HepG2 (cell line): ENCODE measurements around the gene NPHP1. TPM values are rescaled to one million over a fixed set of nuclear protein-coding genes. Genes with fewer than 3 reads are reported as not detected.

Source experiments
- ATAC-seq: fragments of 200-7000 bp; cut with Tn5 transposase; 3 replicates; pipeline ENCODE4 v1.9.1; 2020; ENCODE audit warnings: mild to moderate bottlenecking, moderate library complexity
- BruUV-seq: library from RNA; stranded (reverse); fragments of 400-500 nt; replicated peaks from 2 replicates; lab custom pipeline; 2021; lab: Mats Ljungman, UMichigan
- CTCF ChIA-PET: fragments of 300-600 bp; formaldehyde crosslinking; extraction: SDS; loops from one replicate; lab custom pipeline; 2021; ENCODE audit warnings: low total read pairs, inconsistent platforms, low intra/inter-chr PET ratio; lab: Yijun Ruan, JAX
- POLR2A ChIA-PET: fragments of 350-600 bp; sonication (Branson Sonifier 250); formaldehyde crosslinking; loops from one replicate; lab custom pipeline; 2020; ENCODE audit warnings: antibody characterized with exemption, inconsistent platforms; lab: Yijun Ruan, JAX
- DNase-seq: peaks from one replicate; pipeline ENCODE4 v3.0.0-alpha.2; 2015; ENCODE audit warnings: low spot score
- FAIRE-seq: peaks from 3 replicates; lab custom pipeline; 2011; peaks lifted over from hg19 to GRCh38; lab: Jason Lieb, UNC
- H2AFZ ChIP-seq: one replicate; pipeline ENCODE4 v1.6.1; 2011; ENCODE audit warnings: low read length, inconsistent platforms
- H3K27ac ChIP-seq: fragments of 300-600 bp; 3 replicates; pipeline ENCODE4 v1.8.0; 2011; ENCODE audit warnings: mixed run types, mild to moderate bottlenecking, mixed read lengths, low read length, inconsistent platforms; ENCODE audit not compliant: insufficient read depth; ENCODE audit errors: extremely low read length
- H3K27me3 ChIP-seq, 2 experiments: fragments of 200-600 bp in 1 of 2; 2 replicates in 1 of 2; 3 replicates in 1 of 2; pipeline versions ENCODE4 v1.6.0 to v1.8.0; 2011; ENCODE audit warnings: low read length in 2 of 2, mild to moderate bottlenecking in 2 of 2, moderate library complexity in 2 of 2, inconsistent platforms in 1 of 2; ENCODE audit not compliant: insufficient read depth in 2 of 2, control insufficient read depth in 1 of 2
- H3K36me3 ChIP-seq, 2 experiments: fragments of 200-600 bp in 1 of 2; replicated peaks in 1 of 2; 2 replicates in 1 of 2; 3 replicates in 1 of 2; pipeline versions ENCODE4 v1.5.1 to v1.8.0; 2011; ENCODE audit warnings: low read length in 2 of 2, inconsistent platforms in 1 of 2; ENCODE audit not compliant: insufficient read depth in 2 of 2, control insufficient read depth in 1 of 2
- H3K4me1 ChIP-seq: 2 replicates; pipeline ENCODE4 v1.5.1; 2012; ENCODE audit warnings: low read length, inconsistent platforms; ENCODE audit not compliant: insufficient read depth
- H3K4me2 ChIP-seq: 2 replicates; pipeline ENCODE4 v1.6.0; 2011; ENCODE audit warnings: low read depth, low read length, inconsistent platforms
- H3K4me3 ChIP-seq, 3 experiments: fragments of 200-600 bp in 1 of 3; sonication (generic), shearing (Covaris generic) in 1 of 3; replicated peaks in 1 of 3; 2 replicates each; pipeline ENCODE4 v1.5.1; 2011 to 2016; ENCODE audit warnings: low read length in 3 of 3, inconsistent platforms in 2 of 3, low read depth in 2 of 3, mild to moderate bottlenecking in 2 of 3, control low read depth in 1 of 3, mixed read lengths in 1 of 3; ENCODE audit not compliant: insufficient read depth in 1 of 3
- H3K79me2 ChIP-seq: one replicate; pipeline ENCODE4 v1.6.1; 2011; ENCODE audit warnings: low read length, inconsistent platforms; ENCODE audit not compliant: insufficient read depth
- H3K9ac ChIP-seq: 2 replicates; pipeline ENCODE4 v1.6.0; 2011; ENCODE audit warnings: mild to moderate bottlenecking, low read depth, low read length, inconsistent platforms; ENCODE audit not compliant: insufficient read depth
- H3K9me3 ChIP-seq: 2 replicates; pipeline ENCODE4 v1.5.1; 2012; ENCODE audit warnings: mild to moderate bottlenecking, low read length
- H4K20me1 ChIP-seq: 2 replicates; pipeline ENCODE4 v1.6.0; 2011; ENCODE audit warnings: inconsistent platforms, mild to moderate bottlenecking, low read length, moderate library complexity; ENCODE audit not compliant: insufficient read depth
- EZH2 ChIP-seq: conservative IDR thresholded peaks from 2 replicates; pipeline ENCODE4 v1.6.1; 2012; ENCODE audit warnings: mild to moderate bottlenecking, low read depth, low read length, moderate library complexity
- FUBP1 ChIP-seq: sonication (generic); formaldehyde crosslinking; IDR thresholded peaks from 2 replicates; pipeline ENCODE4 v1.5.1; 2020; ENCODE audit warnings: missing genetic modification reagents, mild to moderate bottlenecking, borderline replicate concordance
- KIAA2018 ChIP-seq: sonication (generic); formaldehyde crosslinking; IDR thresholded peaks from 2 replicates; pipeline ENCODE4 v1.5.0; 2020; ENCODE audit warnings: mild to moderate bottlenecking, missing genetic modification reagents, borderline replicate concordance
- KLF12 ChIP-seq: sonication (generic); formaldehyde crosslinking; IDR thresholded peaks from 2 replicates; pipeline ENCODE4 v1.4.0; 2020; ENCODE audit warnings: missing genetic modification reagents, borderline replicate concordance
- MTA3 ChIP-seq: sonication (generic); formaldehyde crosslinking; IDR thresholded peaks from 2 replicates; pipeline ENCODE4 v1.4.0; 2020; ENCODE audit warnings: missing genetic modification reagents
- ZNF597 ChIP-seq: sonication (generic); formaldehyde crosslinking; IDR thresholded peaks from 2 replicates; pipeline ENCODE4 v1.5.0; 2020; ENCODE audit warnings: missing genetic modification reagents
- WGBS: methylation state at CpG from one replicate; pipeline ENCODE4 v1.1.6; 2017; ENCODE audit warnings: low lambda C conversion rate; 5-methylcytosine and 5-hydroxymethylcytosine counted together
- in situ Hi-C: cut with HindIII; loops from 2 replicates; pipeline ENCODE4 v1.10.0; 2017; ENCODE audit warnings: low pct_unique_long_range_greater_than_20kb; ENCODE audit not compliant: extremely low pct_ligation_motif_present
- intact Hi-C: fragments of 100-400 bp; cut with micrococcal nuclease; formaldehyde crosslinking; loops from one replicate; pipeline ENCODE4 v1.10.0; 2022; ENCODE audit not compliant: unreplicated experiment
- polyA plus RNA-seq, 8 experiments: library from polyadenylated mRNA; depleted of rRNA in 3 of 8; stranded (reverse) in 7 of 8; unstranded in 1 of 8; fragments of >200 nt; fragmentation: Illumina TruSeq in 4 of 8; extraction: Trizol in 4 of 8; gene quantifications; 2 replicates each; pipeline versions ENCODE4 v1.2.1 to v1.2.3, GENCODE V29; 2011 to 2016; ENCODE audit warnings: low read depth in 4 of 8, missing spikeins in 1 of 8, mixed read lengths in 1 of 8; ENCODE audit not compliant: insufficient read depth in 1 of 8
- total RNA-seq, 5 experiments: library from RNA; depleted of rRNA; stranded (reverse); fragments of >200 nt; fragmentation: Illumina TruSeq; extraction: Trizol; gene quantifications; 2 replicates each; pipeline ENCODE4 v1.2.3, GENCODE V29; 2016; ENCODE audit warnings: low read depth in 1 of 5
- TF ChIP-seq, protein P1 (sequence below): sonication (generic); formaldehyde crosslinking; IDR thresholded peaks from 2 replicates; pipeline ENCODE4 v1.8.0; 2023; ENCODE audit warnings: mild to moderate bottlenecking, missing genetic modification reagents
- TF ChIP-seq, protein P2 (sequence below): IDR thresholded peaks from 2 replicates; pipeline ENCODE4 v1.6.1; 2018; ENCODE audit warnings: missing genetic modification reagents, mild to moderate bottlenecking, missing compliant biosample characterization

NPHP1 gene
- total and polyA plus RNA-seq, 2 of the 13 experiments (the other 11 are each of a cell fraction or from before 2014, with no cell fraction given) = 2.7 to 4.8 TPM

GRCh38 chr2:110182449-110182848 lies 22.4 kb downstream of the NPHP1 start:
- no TSS peak for BruUV-seq
- no peak overlapping the region for H2AFZ ChIP-seq
- no peaks in the 10 kb centered on the region for H3K4me1 ChIP-seq
- WGBS = 31% methylated on average over 2 of the region's 2 CpGs
- H3K4me3 ChIP-seq = no peak overlapping the region
- no peaks in the 10 kb centered on the region for H3K27me3 ChIP-seq
- ChIA-PET CTCF (no interaction called here), POLR2A (no interaction called here)
- intact Hi-C loops (no loop called here), in situ Hi-C loops (no loop called here)
- no peak overlapping the region for H3K27ac ChIP-seq
- H4K20me1 ChIP-seq = no peaks in the 10 kb centered on the region
- TF ChIP-seq ZNF597 (CRISPR knock-in tag) = no peak
- TF ChIP-seq, protein P1, sequence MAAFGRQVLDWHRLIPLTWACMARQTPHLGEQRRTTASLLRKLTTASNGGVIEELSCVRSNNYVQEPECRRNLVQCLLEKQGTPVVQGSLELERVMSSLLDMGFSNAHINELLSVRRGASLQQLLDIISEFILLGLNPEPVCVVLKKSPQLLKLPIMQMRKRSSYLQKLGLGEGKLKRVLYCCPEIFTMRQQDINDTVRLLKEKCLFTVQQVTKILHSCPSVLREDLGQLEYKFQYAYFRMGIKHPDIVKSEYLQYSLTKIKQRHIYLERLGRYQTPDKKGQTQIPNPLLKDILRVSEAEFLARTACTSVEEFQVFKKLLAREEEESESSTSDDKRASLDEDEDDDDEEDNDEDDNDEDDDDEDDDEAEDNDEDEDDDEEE (CRISPR knock-in tag) = no peak
- TF ChIP-seq KIAA2018 (CRISPR knock-in tag) = no peak
- no peak for TF ChIP-seq EZH2
- no peak for TF ChIP-seq MTA3 (CRISPR knock-in tag)
- TF ChIP-seq FUBP1 (CRISPR knock-in tag) = no peak
- TF ChIP-seq, protein P2, sequence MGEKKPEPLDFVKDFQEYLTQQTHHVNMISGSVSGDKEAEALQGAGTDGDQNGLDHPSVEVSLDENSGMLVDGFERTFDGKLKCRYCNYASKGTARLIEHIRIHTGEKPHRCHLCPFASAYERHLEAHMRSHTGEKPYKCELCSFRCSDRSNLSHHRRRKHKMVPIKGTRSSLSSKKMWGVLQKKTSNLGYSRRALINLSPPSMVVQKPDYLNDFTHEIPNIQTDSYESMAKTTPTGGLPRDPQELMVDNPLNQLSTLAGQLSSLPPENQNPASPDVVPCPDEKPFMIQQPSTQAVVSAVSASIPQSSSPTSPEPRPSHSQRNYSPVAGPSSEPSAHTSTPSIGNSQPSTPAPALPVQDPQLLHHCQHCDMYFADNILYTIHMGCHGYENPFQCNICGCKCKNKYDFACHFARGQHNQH = no peak
- TF ChIP-seq KLF12 (CRISPR knock-in tag) = no peak
- no peak for DNase-seq
- H3K79me2 ChIP-seq = no peaks in the 10 kb centered on the region
- no peak for FAIRE-seq
- H3K36me3 ChIP-seq = no peaks in the 10 kb centered on the region
- H3K9ac ChIP-seq = no peak overlapping the region
- no peak overlapping the region for H3K4me2 ChIP-seq
- peaks cover 24% of the 10 kb centered on the region for H3K9me3 ChIP-seq
- ATAC-seq = no peak
